HG03060 (cell line): ENCODE results near the gene TSPAN9.
A peak's percentile ranks its signal among the peaks of the same experiment; 100 is the strongest.

ENCODE experiments used
- ATAC-seq: cut with Tn5 transposase; IDR thresholded peaks from one replicate; pipeline ENCODE4 v1.9.1; 2021; ENCODE audit warnings: low read depth, moderate number of reproducible peaks; ENCODE audit not compliant: unreplicated experiment

Gene TSPAN9

GRCh38 chr12:3076730-3077571 is at the start of gene TSPAN9:
Gene TSPAN9, plus strand, starts transcription at chr12:3077379. Its CDS starts 123,815 bp downstream, at chr12:3201194.
- ATAC-seq = no peak

GRCh38 chr12:3028108-3028507 is 49.1 kb upstream of the TSPAN9 start:
- no peak for ATAC-seq

GRCh38 chr12:3030821-3031429 is 46.3 kb upstream of the TSPAN9 start:
- no peak for ATAC-seq

GRCh38 chr12:3032161-3032560 is 45.0 kb upstream of the TSPAN9 start:
- no peak for ATAC-seq

- ATAC-seq = no peak
Observed at GRCh38 chr12:3032770-3033538, 44.2 kb upstream of the TSPAN9 start.

- ATAC-seq = no peak
Observed at GRCh38 chr12:3033539-3033867, 43.7 kb upstream of the TSPAN9 start.

GRCh38 chr12:3034067-3034750 is 43.0 kb upstream of the TSPAN9 start:
- no peak for ATAC-seq

GRCh38 chr12:3035171-3035570 is 42.0 kb upstream of the TSPAN9 start:
- no peak for ATAC-seq

- no peak for ATAC-seq
Observed at GRCh38 chr12:3035815-3036702, 41.1 kb upstream of the TSPAN9 start.

- ATAC-seq = no peak
Observed at GRCh38 chr12:3036901-3037600, 40.1 kb upstream of the TSPAN9 start.

GRCh38 chr12:3038166-3038565 is 39.0 kb upstream of the TSPAN9 start:
- ATAC-seq = no peak

- ATAC-seq = no peak
Observed at GRCh38 chr12:3038926-3039510, 38.2 kb upstream of the TSPAN9 start.

GRCh38 chr12:3040026-3040656 is 37.0 kb upstream of the TSPAN9 start:
- no peak for ATAC-seq

- ATAC-seq = no peak
Observed at GRCh38 chr12:3040663-3041544, 36.3 kb upstream of the TSPAN9 start.

GRCh38 chr12:3041558-3042164 is 35.5 kb upstream of the TSPAN9 start:
- ATAC-seq = peak; percentile 47

- ATAC-seq = no peak
Observed at GRCh38 chr12:3042394-3042793, 34.8 kb upstream of the TSPAN9 start.

- no peak for ATAC-seq
Observed at GRCh38 chr12:3042826-3043225, 34.4 kb upstream of the TSPAN9 start.
